HepG2 (cell line): ENCODE measurements around the gene VGF. TPM values are rescaled to one million over a fixed set of nuclear protein-coding genes. Genes with fewer than 3 reads are reported as not detected.

ENCODE experiments used
- ATAC-seq: fragments of 200-7000 bp; cut with Tn5 transposase; 3 replicates; pipeline ENCODE4 v1.9.1; 2020; ENCODE audit warnings: mild to moderate bottlenecking, moderate library complexity
- BruUV-seq: library from RNA; stranded (reverse); fragments of 400-500 nt; replicated peaks from 2 replicates; lab custom pipeline; 2021; lab: Mats Ljungman, UMichigan
- CTCF ChIA-PET: fragments of 300-600 bp; formaldehyde crosslinking; extraction: SDS; loops from one replicate; lab custom pipeline; 2021; ENCODE audit warnings: low total read pairs, inconsistent platforms, low intra/inter-chr PET ratio; lab: Yijun Ruan, JAX
- POLR2A ChIA-PET: fragments of 350-600 bp; sonication (Branson Sonifier 250); formaldehyde crosslinking; loops from one replicate; lab custom pipeline; 2020; ENCODE audit warnings: antibody characterized with exemption, inconsistent platforms; lab: Yijun Ruan, JAX
- DNase-seq: peaks from one replicate; pipeline ENCODE4 v3.0.0-alpha.2; 2015; ENCODE audit warnings: low spot score
- FAIRE-seq: peaks from 3 replicates; lab custom pipeline; 2011; peaks lifted over from hg19 to GRCh38; lab: Jason Lieb, UNC
- H2AFZ ChIP-seq: one replicate; pipeline ENCODE4 v1.6.1; 2011; ENCODE audit warnings: low read length, inconsistent platforms
- H3K27ac ChIP-seq: fragments of 300-600 bp; 3 replicates; pipeline ENCODE4 v1.8.0; 2011; ENCODE audit warnings: mixed run types, mild to moderate bottlenecking, mixed read lengths, low read length, inconsistent platforms; ENCODE audit not compliant: insufficient read depth; ENCODE audit errors: extremely low read length
- H3K27me3 ChIP-seq, 2 experiments: fragments of 200-600 bp in 1 of 2; 2 replicates in 1 of 2; 3 replicates in 1 of 2; pipeline versions ENCODE4 v1.6.0 to v1.8.0; 2011; ENCODE audit warnings: low read length in 2 of 2, mild to moderate bottlenecking in 2 of 2, moderate library complexity in 2 of 2, inconsistent platforms in 1 of 2; ENCODE audit not compliant: insufficient read depth in 2 of 2, control insufficient read depth in 1 of 2
- H3K36me3 ChIP-seq, 2 experiments: fragments of 200-600 bp in 1 of 2; replicated peaks in 1 of 2; 2 replicates in 1 of 2; 3 replicates in 1 of 2; pipeline versions ENCODE4 v1.5.1 to v1.8.0; 2011; ENCODE audit warnings: low read length in 2 of 2, inconsistent platforms in 1 of 2; ENCODE audit not compliant: insufficient read depth in 2 of 2, control insufficient read depth in 1 of 2
- H3K4me1 ChIP-seq: 2 replicates; pipeline ENCODE4 v1.5.1; 2012; ENCODE audit warnings: low read length, inconsistent platforms; ENCODE audit not compliant: insufficient read depth
- H3K4me2 ChIP-seq: 2 replicates; pipeline ENCODE4 v1.6.0; 2011; ENCODE audit warnings: low read depth, low read length, inconsistent platforms
- H3K4me3 ChIP-seq, 3 experiments: fragments of 200-600 bp in 1 of 3; sonication (generic), shearing (Covaris generic) in 1 of 3; replicated peaks in 1 of 3; 2 replicates each; pipeline ENCODE4 v1.5.1; 2011 to 2016; ENCODE audit warnings: low read length in 3 of 3, inconsistent platforms in 2 of 3, low read depth in 2 of 3, mild to moderate bottlenecking in 2 of 3, control low read depth in 1 of 3, mixed read lengths in 1 of 3; ENCODE audit not compliant: insufficient read depth in 1 of 3
- H3K79me2 ChIP-seq: one replicate; pipeline ENCODE4 v1.6.1; 2011; ENCODE audit warnings: low read length, inconsistent platforms; ENCODE audit not compliant: insufficient read depth
- H3K9ac ChIP-seq: 2 replicates; pipeline ENCODE4 v1.6.0; 2011; ENCODE audit warnings: mild to moderate bottlenecking, low read depth, low read length, inconsistent platforms; ENCODE audit not compliant: insufficient read depth
- H3K9me3 ChIP-seq: 2 replicates; pipeline ENCODE4 v1.5.1; 2012; ENCODE audit warnings: mild to moderate bottlenecking, low read length
- H4K20me1 ChIP-seq: 2 replicates; pipeline ENCODE4 v1.6.0; 2011; ENCODE audit warnings: inconsistent platforms, mild to moderate bottlenecking, low read length, moderate library complexity; ENCODE audit not compliant: insufficient read depth
- ARNT ChIP-seq: fragments of 450-650 bp; IDR thresholded peaks from 2 replicates; pipeline ENCODE4 v1.6.1; 2017
- EHMT2 ChIP-seq: fragments of 200-600 bp; sonication (generic); IDR thresholded peaks from 2 replicates; pipeline ENCODE4 v1.7.0; 2017; ENCODE audit warnings: antibody characterized with exemption, low read depth, low read length, borderline replicate concordance
- KMT2B ChIP-seq: IDR thresholded peaks from 2 replicates; pipeline ENCODE4 v1.6.1; 2016; ENCODE audit warnings: missing genetic modification reagents, missing compliant biosample characterization
- MIER2 ChIP-seq: IDR thresholded peaks from 2 replicates; pipeline ENCODE4 v1.6.1; 2016; ENCODE audit warnings: missing biosample characterization, missing genetic modification reagents
- MXI1 ChIP-seq: IDR thresholded peaks from 3 replicates; pipeline ENCODE4 v1.6.1; 2012; ENCODE audit warnings: low read depth, low read length, inconsistent platforms, borderline replicate concordance
- SALL1 ChIP-seq: sonication (generic); formaldehyde crosslinking; IDR thresholded peaks from 2 replicates; pipeline ENCODE4 v1.8.0; 2022; ENCODE audit warnings: mild to moderate bottlenecking, missing genetic modification reagents
- THAP11 ChIP-seq: IDR thresholded peaks from 2 replicates; pipeline ENCODE4 v1.6.1; 2016; ENCODE audit warnings: missing biosample characterization, missing genetic modification reagents
- THYN1 ChIP-seq: sonication (generic); formaldehyde crosslinking; IDR thresholded peaks from 2 replicates; pipeline ENCODE4 v1.8.1; 2023; ENCODE audit warnings: low read depth, mild to moderate bottlenecking, moderate library complexity, missing genetic modification reagents, borderline replicate concordance
- ZNF335 ChIP-seq: sonication (generic); formaldehyde crosslinking; IDR thresholded peaks from 2 replicates; pipeline ENCODE4 v1.4.0; 2020; ENCODE audit warnings: missing genetic modification reagents
- ZNF44 ChIP-seq: sonication (generic); formaldehyde crosslinking; IDR thresholded peaks from 2 replicates; pipeline ENCODE4 v1.5.1; 2020; ENCODE audit warnings: mild to moderate bottlenecking, missing genetic modification reagents
- ZNF713 ChIP-seq: sonication (generic); formaldehyde crosslinking; IDR thresholded peaks from 2 replicates; pipeline ENCODE4 v1.4.0; 2020; ENCODE audit warnings: mild to moderate bottlenecking, missing genetic modification reagents
- ZNF747 ChIP-seq: sonication (generic); formaldehyde crosslinking; IDR thresholded peaks from 2 replicates; pipeline ENCODE4 v1.8.1; 2023; ENCODE audit warnings: missing genetic modification reagents, mild to moderate bottlenecking, borderline replicate concordance
- WGBS: methylation state at CpG from one replicate; pipeline ENCODE4 v1.1.6; 2017; ENCODE audit warnings: low lambda C conversion rate; 5-methylcytosine and 5-hydroxymethylcytosine counted together
- in situ Hi-C: cut with HindIII; loops from 2 replicates; pipeline ENCODE4 v1.10.0; 2017; ENCODE audit warnings: low pct_unique_long_range_greater_than_20kb; ENCODE audit not compliant: extremely low pct_ligation_motif_present
- intact Hi-C: fragments of 100-400 bp; cut with micrococcal nuclease; formaldehyde crosslinking; loops from one replicate; pipeline ENCODE4 v1.10.0; 2022; ENCODE audit not compliant: unreplicated experiment
- polyA plus RNA-seq, 8 experiments: library from polyadenylated mRNA; depleted of rRNA in 3 of 8; stranded (reverse) in 7 of 8; unstranded in 1 of 8; fragments of >200 nt; fragmentation: Illumina TruSeq in 4 of 8; extraction: Trizol in 4 of 8; gene quantifications; 2 replicates each; pipeline versions ENCODE4 v1.2.1 to v1.2.3, GENCODE V29; 2011 to 2016; ENCODE audit warnings: low read depth in 4 of 8, missing spikeins in 1 of 8, mixed read lengths in 1 of 8; ENCODE audit not compliant: insufficient read depth in 1 of 8
- total RNA-seq, 5 experiments: library from RNA; depleted of rRNA; stranded (reverse); fragments of >200 nt; fragmentation: Illumina TruSeq; extraction: Trizol; gene quantifications; 2 replicates each; pipeline ENCODE4 v1.2.3, GENCODE V29; 2016; ENCODE audit warnings: low read depth in 1 of 5
- TF ChIP-seq, protein P1 (sequence below): sonication (generic); formaldehyde crosslinking; IDR thresholded peaks from 2 replicates; pipeline ENCODE4 v1.4.0; 2020; ENCODE audit warnings: missing genetic modification reagents, borderline replicate concordance
- TF ChIP-seq, protein P2 (sequence below): IDR thresholded peaks from 2 replicates; pipeline ENCODE4 v1.6.1; 2012; ENCODE audit warnings: inconsistent platforms
- TF ChIP-seq, protein P3 (sequence below): sonication (generic); formaldehyde crosslinking; IDR thresholded peaks from 2 replicates; pipeline ENCODE4 v1.5.1; 2020; ENCODE audit warnings: mild to moderate bottlenecking, missing genetic modification reagents, moderate library complexity

The VGF gene
- total and polyA plus RNA-seq, 2 of the 13 experiments (the other 11 are each of a cell fraction or from before 2014, with no cell fraction given) = 0.12 to 0.46 TPM

DNA sequence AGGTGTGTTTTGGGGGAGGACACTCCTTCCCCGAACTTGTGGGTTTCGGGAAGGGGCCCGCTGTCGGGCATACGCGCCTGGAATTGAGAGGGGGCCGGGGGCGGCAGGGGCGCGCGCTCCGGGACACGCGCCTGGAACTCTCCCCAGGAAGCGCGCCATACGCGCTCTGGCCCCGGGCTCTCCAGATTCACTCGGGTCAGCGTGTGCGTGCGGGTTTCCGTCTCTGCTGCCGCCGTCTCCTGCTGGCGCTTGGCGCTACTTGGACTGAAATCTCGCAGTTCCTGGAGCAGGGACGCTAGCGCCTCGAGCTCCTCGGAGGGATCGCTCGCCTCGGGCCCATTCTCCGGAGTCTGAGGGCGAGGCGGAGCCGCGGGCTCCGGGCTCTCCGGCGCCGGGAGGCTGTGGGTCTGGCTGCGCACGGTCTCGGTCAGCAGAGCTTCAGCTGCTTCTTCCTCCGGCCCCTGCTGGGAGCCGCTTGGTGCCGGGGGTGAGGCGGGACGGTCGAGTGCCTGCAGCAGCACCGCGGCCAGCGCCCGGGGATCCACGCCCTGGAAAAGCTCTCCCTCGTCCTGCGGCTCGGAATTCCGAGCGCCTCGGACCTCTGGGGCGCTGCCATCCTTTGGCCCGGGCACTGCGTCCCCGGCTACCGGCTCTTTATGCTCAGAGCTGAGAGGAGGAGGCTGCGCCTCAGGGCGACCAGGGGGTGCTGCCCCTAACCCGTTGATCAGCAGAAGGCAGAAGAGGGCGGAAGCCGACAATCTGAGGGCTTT is 1.1 kb downstream of the VGF start:
- Histone ChIP-seq H3K4me3 (peak overlapping the region in 1 of 3 experiments; percentile 64; a peak in 1 of 6 replicates), H3K36me3 (no peaks in the 10 kb centered on the region; a peak in 1 of 5 replicates), H2AFZ (no peak overlapping the region), H3K4me1 (peaks cover 40% of the 10 kb centered on the region), H4K20me1 (peaks cover 9% of the 10 kb centered on the region; the same call in 1 of the 2 replicates), H3K79me2 (no peaks in the 10 kb centered on the region), H3K9me3 (no peaks in the 10 kb centered on the region), H3K27me3 (peaks cover 0 to 40% of the 10 kb centered on the region in 2 experiments; a peak in 4 of 5 replicates), H3K4me2 (peak overlapping the region; percentile 69), H3K9ac (no peak overlapping the region), H3K27ac (no peak overlapping the region)
- 37% methylated on average over 28 of the region's 75 CpGs for WGBS
- in situ Hi-C loops = no loop called here
- ChIA-PET POLR2A (no interaction called here), CTCF (no interaction called here)
- intact Hi-C loops = no loop called here
- DNase-seq (no peak), FAIRE-seq (no peak), ATAC-seq (peak; percentile 65)
- no TSS peak for BruUV-seq
- TF ChIP-seq ZNF335 = no peak
- TF ChIP-seq, protein P1, sequence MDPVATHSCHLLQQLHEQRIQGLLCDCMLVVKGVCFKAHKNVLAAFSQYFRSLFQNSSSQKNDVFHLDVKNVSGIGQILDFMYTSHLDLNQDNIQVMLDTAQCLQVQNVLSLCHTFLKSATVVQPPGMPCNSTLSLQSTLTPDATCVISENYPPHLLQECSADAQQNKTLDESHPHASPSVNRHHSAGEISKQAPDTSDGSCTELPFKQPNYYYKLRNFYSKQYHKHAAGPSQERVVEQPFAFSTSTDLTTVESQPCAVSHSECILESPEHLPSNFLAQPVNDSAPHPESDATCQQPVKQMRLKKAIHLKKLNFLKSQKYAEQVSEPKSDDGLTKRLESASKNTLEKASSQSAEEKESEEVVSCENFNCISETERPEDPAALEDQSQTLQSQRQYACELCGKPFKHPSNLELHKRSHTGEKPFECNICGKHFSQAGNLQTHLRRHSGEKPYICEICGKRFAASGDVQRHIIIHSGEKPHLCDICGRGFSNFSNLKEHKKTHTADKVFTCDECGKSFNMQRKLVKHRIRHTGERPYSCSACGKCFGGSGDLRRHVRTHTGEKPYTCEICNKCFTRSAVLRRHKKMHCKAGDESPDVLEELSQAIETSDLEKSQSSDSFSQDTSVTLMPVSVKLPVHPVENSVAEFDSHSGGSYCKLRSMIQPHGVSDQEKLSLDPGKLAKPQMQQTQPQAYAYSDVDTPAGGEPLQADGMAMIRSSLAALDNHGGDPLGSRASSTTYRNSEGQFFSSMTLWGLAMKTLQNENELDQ = no peak
- peak; percentile 94 for TF ChIP-seq MIER2 (CRISPR knock-in tag)
- no peak for TF ChIP-seq ZNF44 (CRISPR knock-in tag)
- TF ChIP-seq MXI1 = peak; percentile 49; the same call in 1 of the 3 replicates
- TF ChIP-seq THYN1 = no peak
- TF ChIP-seq, protein P2, sequence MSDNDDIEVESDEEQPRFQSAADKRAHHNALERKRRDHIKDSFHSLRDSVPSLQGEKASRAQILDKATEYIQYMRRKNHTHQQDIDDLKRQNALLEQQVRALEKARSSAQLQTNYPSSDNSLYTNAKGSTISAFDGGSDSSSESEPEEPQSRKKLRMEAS = peak; percentile 52; the same call in 1 of the 2 replicates
- no peak for TF ChIP-seq ARNT
- TF ChIP-seq THAP11 (CRISPR knock-in tag) = 0 out of 2 replicates have a peak, but pooled peaks have one; percentile 28
- TF ChIP-seq EHMT2 = 0 out of 2 replicates have a peak, but pooled peaks have one; percentile 77
- no peak for TF ChIP-seq ZNF713 (CRISPR knock-in tag)
- peak; percentile 33; the same call in 1 of the 2 replicates for TF ChIP-seq SALL1
- TF ChIP-seq ZNF747 (CRISPR knock-in tag) = no peak
- 0 out of 2 replicates have a peak, but pooled peaks have one; percentile 15 for TF ChIP-seq KMT2B (CRISPR knock-in tag)
- TF ChIP-seq, protein P3, sequence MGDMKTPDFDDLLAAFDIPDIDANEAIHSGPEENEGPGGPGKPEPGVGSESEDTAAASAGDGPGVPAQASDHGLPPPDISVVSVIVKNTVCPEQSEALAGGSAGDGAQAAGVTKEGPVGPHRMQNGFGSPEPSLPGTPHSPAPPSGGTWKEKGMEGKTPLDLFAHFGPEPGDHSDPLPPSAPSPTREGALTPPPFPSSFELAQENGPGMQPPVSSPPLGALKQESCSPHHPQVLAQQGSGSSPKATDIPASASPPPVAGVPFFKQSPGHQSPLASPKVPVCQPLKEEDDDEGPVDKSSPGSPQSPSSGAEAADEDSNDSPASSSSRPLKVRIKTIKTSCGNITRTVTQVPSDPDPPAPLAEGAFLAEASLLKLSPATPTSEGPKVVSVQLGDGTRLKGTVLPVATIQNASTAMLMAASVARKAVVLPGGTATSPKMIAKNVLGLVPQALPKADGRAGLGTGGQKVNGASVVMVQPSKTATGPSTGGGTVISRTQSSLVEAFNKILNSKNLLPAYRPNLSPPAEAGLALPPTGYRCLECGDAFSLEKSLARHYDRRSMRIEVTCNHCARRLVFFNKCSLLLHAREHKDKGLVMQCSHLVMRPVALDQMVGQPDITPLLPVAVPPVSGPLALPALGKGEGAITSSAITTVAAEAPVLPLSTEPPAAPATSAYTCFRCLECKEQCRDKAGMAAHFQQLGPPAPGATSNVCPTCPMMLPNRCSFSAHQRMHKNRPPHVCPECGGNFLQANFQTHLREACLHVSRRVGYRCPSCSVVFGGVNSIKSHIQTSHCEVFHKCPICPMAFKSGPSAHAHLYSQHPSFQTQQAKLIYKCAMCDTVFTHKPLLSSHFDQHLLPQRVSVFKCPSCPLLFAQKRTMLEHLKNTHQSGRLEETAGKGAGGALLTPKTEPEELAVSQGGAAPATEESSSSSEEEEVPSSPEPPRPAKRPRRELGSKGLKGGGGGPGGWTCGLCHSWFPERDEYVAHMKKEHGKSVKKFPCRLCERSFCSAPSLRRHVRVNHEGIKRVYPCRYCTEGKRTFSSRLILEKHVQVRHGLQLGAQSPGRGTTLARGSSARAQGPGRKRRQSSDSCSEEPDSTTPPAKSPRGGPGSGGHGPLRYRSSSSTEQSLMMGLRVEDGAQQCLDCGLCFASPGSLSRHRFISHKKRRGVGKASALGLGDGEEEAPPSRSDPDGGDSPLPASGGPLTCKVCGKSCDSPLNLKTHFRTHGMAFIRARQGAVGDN (CRISPR knock-in tag) = peak; percentile 11; the same call in 1 of the 2 replicates
